ENCODE results near the gene SNTB2.

The SNTB2 gene

GRCh38 chr16:69307091-69307490, 120.1 kb downstream of the SNTB2 start:
- no peak overlapping the region for H3K27ac ChIP-seq
- TF ChIP-seq CTCF (conservative IDR thresholded peaks at IDR 0.05) = no peak

GRCh38 chr16:69307856-69308255, 120.9 kb downstream of the SNTB2 start:
- no peak overlapping the region for H3K27ac ChIP-seq
- no peak for TF ChIP-seq CTCF (conservative IDR thresholded peaks at IDR 0.05)

GRCh38 chr16:69309316-69309715, 122.4 kb downstream of the SNTB2 start:
- H3K27ac ChIP-seq = no peak overlapping the region

GRCh38 chr16:69310653-69311532, 123.9 kb downstream of the SNTB2 start, which contains the start of gene VPS4A:
VPS4A (plus strand) TSS chr16:69311350; CDS start chr16:69311512, 162 bp downstream.
- peak; percentile 86 for TF ChIP-seq CTCF (conservative IDR thresholded peaks at IDR 0.05)
- peak within 1 kb of the TSS; percentile 81 for H3K27ac ChIP-seq

More at GRCh38 chr16:69309316-69309715, 122.4 kb downstream of the SNTB2 start:
- TF ChIP-seq CTCF (conservative IDR thresholded peaks at IDR 0.05) = no peak

- no peak for TF ChIP-seq CTCF (conservative IDR thresholded peaks at IDR 0.05)
- H3K27ac ChIP-seq = peak overlapping the region; percentile 81
Observed at GRCh38 chr16:69311533-69312387, 124.8 kb downstream of the SNTB2 start.

- no peak overlapping the region for H3K27ac ChIP-seq
- TF ChIP-seq CTCF (conservative IDR thresholded peaks at IDR 0.05) = no peak
Observed at GRCh38 chr16:69313469-69313868, 126.5 kb downstream of the SNTB2 start.

- no peak overlapping the region for H3K27ac ChIP-seq
- no peak for TF ChIP-seq CTCF (conservative IDR thresholded peaks at IDR 0.05)
Observed at GRCh38 chr16:69314534-69314933, 127.6 kb downstream of the SNTB2 start.
